GM23338 (cell line): ENCODE results near the gene MGAT5. TPM values are rescaled to one million over a fixed set of nuclear protein-coding genes. Genes with fewer than 3 reads are reported as not detected.

Experiments
- ATAC-seq: fragments of 200-7000 bp; cut with Tn5 transposase; 3 replicates; pipeline ENCODE4 v1.9.1; 2020
- DNase-seq: peaks from one replicate; pipeline ENCODE4 v3.0.0-alpha.2; 2015; ENCODE audit warnings: low spot score
- H2AFZ ChIP-seq: fragments of 200-600 bp; sonication (generic); 2 replicates; pipeline ENCODE4 v1.8.0; 2016; ENCODE audit warnings: antibody characterized with exemption, mild to moderate bottlenecking, moderate library complexity
- H3F3A ChIP-seq: fragments of 200-600 bp; sonication (generic); replicated peaks from 2 replicates; pipeline ENCODE4 v1.8.0; 2017; ENCODE audit warnings: antibody characterized with exemption, mixed run types, low read depth
- H3K27ac ChIP-seq: fragments of 200-600 bp; sonication (generic); 2 replicates; pipeline ENCODE4 v1.6.1; 2016; ENCODE audit warnings: low read depth
- H3K27me3 ChIP-seq: fragments of 200-600 bp; sonication (generic); 2 replicates; pipeline ENCODE4 v1.8.0; 2016; ENCODE audit warnings: mild to moderate bottlenecking, mixed run types, moderate library complexity; ENCODE audit not compliant: insufficient read depth
- H3K36me3 ChIP-seq: fragments of 200-600 bp; sonication (generic); 2 replicates; pipeline ENCODE4 v1.8.0; 2016; ENCODE audit warnings: mild to moderate bottlenecking; ENCODE audit not compliant: insufficient read depth
- H3K4me1 ChIP-seq: fragments of 200-600 bp; sonication (generic); 2 replicates; pipeline ENCODE4 v1.8.0; 2016; ENCODE audit warnings: mild to moderate bottlenecking, moderate library complexity; ENCODE audit not compliant: insufficient read depth
- H3K4me2 ChIP-seq: fragments of 200-600 bp; sonication (generic); 2 replicates; pipeline ENCODE4 v1.7.1; 2017; ENCODE audit warnings: mixed run types
- H3K4me3 ChIP-seq: fragments of 200-600 bp; sonication (generic); 2 replicates; pipeline ENCODE4 v1.6.1; 2016; ENCODE audit warnings: mixed run types
- H3K79me2 ChIP-seq: fragments of 200-600 bp; sonication (generic); replicated peaks from 2 replicates; pipeline ENCODE4 v1.8.0; 2017; ENCODE audit warnings: mild to moderate bottlenecking; ENCODE audit not compliant: insufficient read depth
- H3K9me2 ChIP-seq: fragments of 200-600 bp; sonication (generic); 2 replicates; pipeline ENCODE4 v1.8.0; 2017; ENCODE audit not compliant: insufficient read depth
- H4K20me1 ChIP-seq: fragments of 200-600 bp; sonication (generic); replicated peaks from 2 replicates; pipeline ENCODE4 v1.8.0; 2017; ENCODE audit warnings: mild to moderate bottlenecking; ENCODE audit not compliant: insufficient read depth
- H3K27ac Mint-ChIP-seq: 2 replicates; pipeline ENCODE4 v1.8.0; 2020; ENCODE audit warnings: inconsistent platforms, mild to moderate bottlenecking, moderate library complexity, mixed read lengths
- H3K27me3 Mint-ChIP-seq: 3 replicates; pipeline ENCODE4 v1.8.0; 2022; ENCODE audit warnings: low read depth, mild to moderate bottlenecking, moderate library complexity, mixed read lengths, inconsistent platforms; ENCODE audit not compliant: insufficient read depth, poor library complexity
- H3K36me3 Mint-ChIP-seq: 3 replicates; pipeline ENCODE4 v1.8.0; 2021; ENCODE audit warnings: low read depth, mild to moderate bottlenecking, inconsistent platforms, moderate library complexity, mixed read lengths
- H3K4me1 Mint-ChIP-seq: 3 replicates; pipeline ENCODE4 v1.8.0; 2020; ENCODE audit warnings: mild to moderate bottlenecking, inconsistent platforms, mixed read lengths
- H3K4me3 Mint-ChIP-seq: 3 replicates; pipeline ENCODE4 v1.8.0; 2021; ENCODE audit warnings: moderate library complexity, mild to moderate bottlenecking, inconsistent platforms, mixed read lengths
- H3K9me3 Mint-ChIP-seq: 3 replicates; pipeline ENCODE4 v1.8.0; 2020; ENCODE audit warnings: moderate library complexity, mild to moderate bottlenecking, inconsistent platforms, mixed read lengths
- CTCF ChIP-seq, 2 experiments: fragments of 200-600 bp in 1 of 2; sonication (generic) in 1 of 2; conservative IDR thresholded peaks; 2 replicates each; pipeline versions ENCODE4 v1.5.1 to v1.6.1; 2016 to 2017; ENCODE audit warnings: antibody characterized with exemption in 2 of 2, low read depth in 2 of 2, mild to moderate bottlenecking in 2 of 2, moderate library complexity in 1 of 2
- EZH2phosphoT487 ChIP-seq: fragments of 200-600 bp; sonication (generic); IDR thresholded peaks from one replicate; pipeline ENCODE4 v1.8.1; 2018; ENCODE audit warnings: antibody characterized with exemption; ENCODE audit not compliant: unreplicated experiment
- JUNB ChIP-seq: IDR thresholded peaks from one replicate; pipeline ENCODE4 v1.6.1; 2016; ENCODE audit warnings: antibody characterized with exemption; ENCODE audit not compliant: unreplicated experiment
- REST ChIP-seq: IDR thresholded peaks from one replicate; pipeline ENCODE4 v1.6.1; 2018; ENCODE audit warnings: antibody characterized with exemption; ENCODE audit not compliant: unreplicated experiment
- STAT1 ChIP-seq: IDR thresholded peaks from one replicate; pipeline ENCODE4 v1.6.1; 2016; ENCODE audit warnings: antibody characterized with exemption; ENCODE audit not compliant: unreplicated experiment
- ZNF114 ChIP-seq: fragments of 250-450 bp; sonication (Bioruptor Pico); IDR thresholded peaks from 2 replicates; pipeline ENCODE4 v1.5.0; 2020; ENCODE audit warnings: mild to moderate bottlenecking, moderate library complexity
- ZNF331 ChIP-seq: fragments of 250-450 bp; sonication (Bioruptor Pico); IDR thresholded peaks from 2 replicates; pipeline ENCODE4 v1.5.0; 2020; ENCODE audit warnings: low read depth, mild to moderate bottlenecking, moderate library complexity
- polyA plus RNA-seq: library from polyadenylated mRNA; unstranded; fragments of >200 nt; fragmentation: Nextera tagmentation; extraction: Ambion mirVana; gene quantifications from 2 replicates; pipeline ENCODE4 v1.2.1, GENCODE V29; 2016
- total RNA-seq: library from RNA; depleted of rRNA; stranded (reverse); fragments of >200 nt; shearing (Covaris generic); gene quantifications from 2 replicates; pipeline ENCODE4 v1.2.3, GENCODE V29; 2014

MGAT5 gene
- total and polyA plus RNA-seq, 2 experiments from 2014 or later = 4.6 to 27.6 TPM

GRCh38 chr2:134244587-134244986, 9.3 kb upstream of the MGAT5 start:
- Histone ChIP-seq H3K36me3 (no peaks in the 10 kb centered on the region), H3K4me2 (no peak overlapping the region), H2AFZ (no peak overlapping the region), H3K79me2 (peaks cover 41% of the 10 kb centered on the region), H3K9me2 (peaks cover 12% of the 10 kb centered on the region; the same call in 1 of the 2 replicates), H3K27ac (no peak overlapping the region), H4K20me1 (peaks cover 19% of the 10 kb centered on the region; the same call in 1 of the 2 replicates), H3K27me3 (no peaks in the 10 kb centered on the region), H3F3A (no peaks in the 10 kb centered on the region), H3K4me1 (peaks cover 3% of the 10 kb centered on the region; the same call in 1 of the 2 replicates), H3K4me3 (no peak overlapping the region)
- no peak for DNase-seq
- Mint-ChIP-seq H3K27ac (no peak overlapping the region; the same call in 1 of the 2 replicates), H3K9me3 (no peaks in the 10 kb centered on the region; the same call in 2 of the 3 replicates), H3K36me3 (no peaks in the 10 kb centered on the region), H3K4me1 (peaks cover 13% of the 10 kb centered on the region), H3K4me3 (no peak overlapping the region), H3K27me3 (peaks cover 1% of the 10 kb centered on the region)
- TF ChIP-seq ZNF331 (CRISPR knock-in tag) (no peak), REST (no peak), JUNB (no peak), EZH2phosphoT487 (no peak), CTCF (conservative IDR thresholded peaks at IDR 0.05; ENCODE audit: low read depth in 2 of 2) (peak in 1 of 2 experiments; percentile 30; a peak in 2 of 4 replicates), ZNF114 (no peak), STAT1 (no peak)
- no peak; the same call in 2 of the 3 replicates for ATAC-seq

- no peaks in the 10 kb centered on the region for H3K36me3 Mint-ChIP-seq
- Histone ChIP-seq H4K20me1 (peaks cover 13% of the 10 kb centered on the region; the same call in 1 of the 2 replicates), H3K79me2 (peaks cover 48% of the 10 kb centered on the region), H3K36me3 (no peaks in the 10 kb centered on the region), H3F3A (no peaks in the 10 kb centered on the region), H3K4me2 (no peak overlapping the region), H3K27ac (no peak overlapping the region), H3K9me2 (peaks cover 17% of the 10 kb centered on the region; the same call in 1 of the 2 replicates), H2AFZ (no peak overlapping the region), H3K27me3 (no peaks in the 10 kb centered on the region), H3K4me3 (no peak overlapping the region), H3K4me1 (peaks cover 3% of the 10 kb centered on the region; the same call in 1 of the 2 replicates)
- peak; percentile 89 for ATAC-seq
- H3K9me3 Mint-ChIP-seq = no peaks in the 10 kb centered on the region; the same call in 2 of the 3 replicates
- peaks cover 1% of the 10 kb centered on the region for H3K27me3 Mint-ChIP-seq
- no peak overlapping the region for H3K4me3 Mint-ChIP-seq
- peaks cover 13% of the 10 kb centered on the region for H3K4me1 Mint-ChIP-seq
- no peak for TF ChIP-seq REST
- TF ChIP-seq CTCF (conservative IDR thresholded peaks at IDR 0.05; ENCODE audit: low read depth in 2 of 2) = peak; percentile 81 to 94
- DNase-seq = peak; percentile 90
- H3K27ac Mint-ChIP-seq = no peak overlapping the region
These were observed 8.4 kb upstream of the MGAT5 start for GRCh38 chr2:134245340-134245984.
